ENCODE data around the gene AGA. TPM values are rescaled to one million over a fixed set of nuclear protein-coding genes. Genes with fewer than 3 reads are reported as not detected.

Gene AGA
- total RNA-seq, 2 experiments from 2014 or later, result 14.6 to 15.4 TPM

DNA sequence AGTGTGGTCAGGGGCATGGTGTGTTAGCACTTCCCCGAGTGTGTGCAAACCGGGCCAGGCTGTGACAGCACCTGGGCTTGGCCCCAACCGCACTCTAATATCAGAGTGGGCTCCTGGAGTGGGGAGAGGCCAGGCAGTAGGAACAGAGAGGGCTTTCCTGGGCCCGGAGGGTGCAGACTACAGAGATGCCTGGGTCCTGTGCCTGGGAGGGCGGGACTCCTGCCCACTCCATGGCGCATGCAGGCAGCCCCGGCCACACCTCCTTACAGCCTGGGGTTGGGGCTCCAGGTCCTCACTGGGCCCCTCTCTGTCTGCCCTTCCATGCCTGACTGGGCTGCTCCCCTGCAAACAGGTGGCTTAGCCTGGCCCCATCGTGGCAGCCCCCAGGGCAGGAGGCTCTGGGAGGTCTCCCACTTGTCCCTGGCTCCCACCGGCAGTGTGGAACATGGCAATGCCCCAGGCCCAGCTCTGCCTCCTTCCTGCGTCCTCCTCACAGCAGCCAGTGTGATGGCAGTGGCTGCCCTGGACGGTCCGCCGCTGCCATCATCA, 60.4 kb downstream of the AGA start:
- no peak overlapping the region for H3K4me3 Mint-ChIP-seq
- no peaks in the 10 kb centered on the region for H3K36me3 Mint-ChIP-seq (ENCODE audit: low read depth)
- DNase-seq (peak in 1 of 14 experiments; percentile 7), ATAC-seq (ENCODE audit: poor library complexity) (no peak)
- Histone ChIP-seq H3K36me3 (ENCODE audit: insufficient read depth, low read length) (no peaks in the 10 kb centered on the region), H3K4me3 (ENCODE audit: low read length) (no peak overlapping the region), H3K27ac (ENCODE audit: low read depth in 1 of 2, low read length in 2 of 2) (no peak overlapping the region), H3K9me3 (ENCODE audit: control insufficient read depth in 1 of 2, insufficient read depth in 1 of 2, low read length in 2 of 2) (peaks cover 0 to 7% of the 10 kb centered on the region in 2 experiments), H3K27me3 (ENCODE audit: control insufficient read depth in 1 of 2, insufficient read depth in 2 of 2, low read length in 2 of 2) (no peaks in the 10 kb centered on the region), H3K4me1 (ENCODE audit: insufficient read depth, low read length) (no peaks in the 10 kb centered on the region)
- H3K27me3 Mint-ChIP-seq, result peaks cover 5% of the 10 kb centered on the region
- H3K4me1 Mint-ChIP-seq (ENCODE audit: low read depth), result no peaks in the 10 kb centered on the region
- intact Hi-C loops (cut with DNase I, micrococcal nuclease), result no loop called here
- TF ChIP-seq, protein P1, sequence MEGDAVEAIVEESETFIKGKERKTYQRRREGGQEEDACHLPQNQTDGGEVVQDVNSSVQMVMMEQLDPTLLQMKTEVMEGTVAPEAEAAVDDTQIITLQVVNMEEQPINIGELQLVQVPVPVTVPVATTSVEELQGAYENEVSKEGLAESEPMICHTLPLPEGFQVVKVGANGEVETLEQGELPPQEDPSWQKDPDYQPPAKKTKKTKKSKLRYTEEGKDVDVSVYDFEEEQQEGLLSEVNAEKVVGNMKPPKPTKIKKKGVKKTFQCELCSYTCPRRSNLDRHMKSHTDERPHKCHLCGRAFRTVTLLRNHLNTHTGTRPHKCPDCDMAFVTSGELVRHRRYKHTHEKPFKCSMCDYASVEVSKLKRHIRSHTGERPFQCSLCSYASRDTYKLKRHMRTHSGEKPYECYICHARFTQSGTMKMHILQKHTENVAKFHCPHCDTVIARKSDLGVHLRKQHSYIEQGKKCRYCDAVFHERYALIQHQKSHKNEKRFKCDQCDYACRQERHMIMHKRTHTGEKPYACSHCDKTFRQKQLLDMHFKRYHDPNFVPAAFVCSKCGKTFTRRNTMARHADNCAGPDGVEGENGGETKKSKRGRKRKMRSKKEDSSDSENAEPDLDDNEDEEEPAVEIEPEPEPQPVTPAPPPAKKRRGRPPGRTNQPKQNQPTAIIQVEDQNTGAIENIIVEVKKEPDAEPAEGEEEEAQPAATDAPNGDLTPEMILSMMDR (IDR thresholded peaks at IDR 0.05), result no peak
- H3K9me3 Mint-ChIP-seq, result no peaks in the 10 kb centered on the region
- ChIA-PET CTCF (no interaction called here), POLR2A (no interaction called here)
- no peak overlapping the region for H3K27ac Mint-ChIP-seq

Other genes starting within 250 kb of the AGA start
- gene NEIL3, start 132.6 kb downstream of the AGA start, total RNA-seq, result under 1 TPM; 0.22 to 0.25 TPM

Data from CD4-positive, alpha-beta T cell (primary cell).